Caco-2 (cell line): ENCODE data around the gene CDK5RAP2. TPM values are rescaled to one million over a fixed set of nuclear protein-coding genes. Genes with fewer than 3 reads are reported as not detected.
"Not testable (repeated sequence)": the region's sequence is repeated elsewhere in the genome, so short reads cannot be mapped to it uniquely, and the experiment has no call there.

ENCODE experiments used
- BruUV-seq: library from RNA; stranded (reverse); fragments of 400-500 nt; replicated peaks from 2 replicates; lab custom pipeline; 2021; lab: Mats Ljungman, UMichigan
- CTCF ChIA-PET: fragments of 300-600 bp; sonication (Branson Sonifier 250); formaldehyde crosslinking; loops from one replicate; lab custom pipeline; 2022; ENCODE audit warnings: antibody characterized with exemption; lab: Charles Lee
- POLR2A ChIA-PET: fragments of 300-600 bp; sonication (Branson Sonifier 250); formaldehyde crosslinking; loops from one replicate; lab custom pipeline; 2022; ENCODE audit warnings: antibody characterized with exemption; lab: Charles Lee
- DNase-seq, 2 experiments: peaks; one replicate each; pipeline versions ENCODE4 v3.0.0 to v3.0.0-alpha.2; 2020 to 2022
- H3K27me3 ChIP-seq: replicated peaks from 2 replicates; pipeline ENCODE4 v1.6.0; 2011; ENCODE audit warnings: low read length; ENCODE audit not compliant: control insufficient read depth, insufficient read depth
- H3K36me3 ChIP-seq: 2 replicates; pipeline ENCODE4 v1.5.1; 2011; ENCODE audit warnings: low read length; ENCODE audit not compliant: control insufficient read depth, insufficient read depth
- H3K4me1 ChIP-seq: fragments of 250-450 bp; sonication (Bioruptor Pico); 2 replicates; pipeline ENCODE4 v1.5.1; 2020; ENCODE audit warnings: mild to moderate bottlenecking
- H3K4me3 ChIP-seq: 2 replicates; pipeline ENCODE4 v1.5.1; 2011; ENCODE audit warnings: low read depth, mild to moderate bottlenecking, control low read depth, low read length
- H3K9me3 ChIP-seq: fragments of 250-450 bp; sonication (Bioruptor Pico); 2 replicates; pipeline ENCODE4 v1.5.1; 2020; ENCODE audit warnings: mild to moderate bottlenecking, moderate library complexity
- H3K27ac Mint-ChIP-seq: one replicate; pipeline ENCODE4 v1.8.0; 2022; ENCODE audit warnings: mixed read lengths; ENCODE audit not compliant: unreplicated experiment
- H3K27me3 Mint-ChIP-seq: one replicate; pipeline ENCODE4 v1.8.0; 2022; ENCODE audit warnings: mixed read lengths; ENCODE audit not compliant: insufficient read depth, unreplicated experiment
- H3K36me3 Mint-ChIP-seq: one replicate; pipeline ENCODE4 v1.8.0; 2022; ENCODE audit warnings: mild to moderate bottlenecking, mixed read lengths; ENCODE audit not compliant: insufficient read depth, unreplicated experiment
- H3K4me1 Mint-ChIP-seq: one replicate; pipeline ENCODE4 v1.8.0; 2022; ENCODE audit warnings: low read depth, mixed read lengths; ENCODE audit not compliant: unreplicated experiment
- H3K4me3 Mint-ChIP-seq: one replicate; pipeline ENCODE4 v1.8.0; 2022; ENCODE audit warnings: mild to moderate bottlenecking, moderate library complexity, mixed read lengths; ENCODE audit not compliant: unreplicated experiment
- H3K9me3 Mint-ChIP-seq: one replicate; pipeline ENCODE4 v1.8.0; 2022; ENCODE audit warnings: mixed read lengths; ENCODE audit not compliant: unreplicated experiment
- CTCF ChIP-seq, 2 experiments: fragments of 200-600 bp in 1 of 2; IDR thresholded peaks; 1 replicate in 1 of 2; 2 replicates in 1 of 2; pipeline versions ENCODE4 v1.5.1 to v1.8.0; 2011 to 2022; ENCODE audit warnings: antibody characterized with exemption in 1 of 2, control low read depth in 1 of 2, inconsistent platforms in 1 of 2, low read depth in 1 of 2, low read length in 1 of 2, mild to moderate bottlenecking in 1 of 2, moderate library complexity in 1 of 2; ENCODE audit not compliant: insufficient read depth in 1 of 2, severe bottlenecking in 1 of 2, unreplicated experiment in 1 of 2
- intact Hi-C: fragments of 100-400 bp; cut with micrococcal nuclease; formaldehyde crosslinking; loops from one replicate; pipeline ENCODE4 v1.10.0; 2022; ENCODE audit not compliant: unreplicated experiment
- total RNA-seq: library from RNA; stranded (reverse); gene quantifications from 2 replicates; pipeline ENCODE4 v1.2.3, GENCODE V29; 2022

CDK5RAP2 gene
- total RNA-seq, 1 experiment from 2014 or later: 71.3 TPM

GRCh38 chr9:120507936-120508510 lies 71.9 kb downstream of the CDK5RAP2 start:
- ChIA-PET POLR2A (no interaction called here), CTCF (interaction anchor here (0.5 to 0.6 kb wide), 2 partner anchors 30 to 1191 kb away, joined by 3 to 5 read pairs; no protein-coding TSS in a partner anchor)
- no peaks in the 10 kb centered on the region for H3K27me3 ChIP-seq
- no TSS peak for BruUV-seq
- H3K36me3 Mint-ChIP-seq: peaks cover 35% of the 10 kb centered on the region
- no peak for TF ChIP-seq CTCF (IDR thresholded peaks at IDR 0.05; ENCODE audit: insufficient read depth in 1 of 2, low read depth in 1 of 2, low read length in 1 of 2, severe bottlenecking in 1 of 2, unreplicated experiment in 1 of 2)
- no peaks in the 10 kb centered on the region for H3K9me3 ChIP-seq
- no peak overlapping the region for H3K4me3 Mint-ChIP-seq
- no peak overlapping the region for H3K27ac Mint-ChIP-seq
- H3K4me3 ChIP-seq: no peak overlapping the region
- H3K27me3 Mint-ChIP-seq: no peaks in the 10 kb centered on the region
- no peaks in the 10 kb centered on the region for H3K9me3 Mint-ChIP-seq
- H3K36me3 ChIP-seq: no peaks in the 10 kb centered on the region
- H3K4me1 ChIP-seq: no peaks in the 10 kb centered on the region
- H3K4me1 Mint-ChIP-seq: no peaks in the 10 kb centered on the region
- no peak for DNase-seq
- intact Hi-C loops: no loop called here

- no peak for DNase-seq
- ChIA-PET POLR2A (no interaction called here), CTCF (no interaction called here)
- no peaks in the 10 kb centered on the region for H3K27me3 ChIP-seq
- H3K4me3 ChIP-seq: no peak overlapping the region
- no peaks in the 10 kb centered on the region for H3K9me3 Mint-ChIP-seq
- no TSS peak for BruUV-seq
- H3K36me3 ChIP-seq: no peaks in the 10 kb centered on the region
- no peak overlapping the region for H3K4me3 Mint-ChIP-seq
- intact Hi-C loops: no loop called here
- H3K36me3 Mint-ChIP-seq: peaks cover 30% of the 10 kb centered on the region
- no peaks in the 10 kb centered on the region for H3K4me1 ChIP-seq
- TF ChIP-seq CTCF (IDR thresholded peaks at IDR 0.05; ENCODE audit: insufficient read depth in 1 of 2, low read depth in 1 of 2, low read length in 1 of 2, severe bottlenecking in 1 of 2, unreplicated experiment in 1 of 2): no peak
- no peak overlapping the region for H3K27ac Mint-ChIP-seq
- no peaks in the 10 kb centered on the region for H3K9me3 ChIP-seq
- H3K27me3 Mint-ChIP-seq: no peaks in the 10 kb centered on the region
- H3K4me1 Mint-ChIP-seq: no peaks in the 10 kb centered on the region
Measured at GRCh38 chr9:120505186-120505585, 74.8 kb downstream of the CDK5RAP2 start.

- CTCF ChIA-PET: no interaction called here
- Mint-ChIP-seq H3K4me1 (no peaks in the 10 kb centered on the region), H3K36me3 (peaks cover 14% of the 10 kb centered on the region), H3K9me3 (peaks cover 13% of the 10 kb centered on the region), H3K27me3 (no peaks in the 10 kb centered on the region), H3K4me3 (no peak overlapping the region), H3K27ac (no peak overlapping the region)
- H3K4me1 ChIP-seq: no peaks in the 10 kb centered on the region
- no TSS peak for BruUV-seq
- no peaks in the 10 kb centered on the region for H3K36me3 ChIP-seq
- intact Hi-C loops: no loop called here
- no peak for TF ChIP-seq CTCF (IDR thresholded peaks at IDR 0.05; ENCODE audit: insufficient read depth in 1 of 2, low read depth in 1 of 2, low read length in 1 of 2, severe bottlenecking in 1 of 2, unreplicated experiment in 1 of 2)
- H3K27me3 ChIP-seq: no peaks in the 10 kb centered on the region
- POLR2A ChIA-PET: no interaction called here
- H3K9me3 ChIP-seq: no peaks in the 10 kb centered on the region
- no peak overlapping the region for H3K4me3 ChIP-seq
- no peak for DNase-seq
Measured at GRCh38 chr9:120500733-120501132, 79.2 kb downstream of the CDK5RAP2 start.

GRCh38 chr9:120497865-120498264 lies 82.1 kb downstream of the CDK5RAP2 start:
- H3K4me1 ChIP-seq, H3K27me3 Mint-ChIP-seq, DNase-seq, H3K27me3 ChIP-seq, H3K36me3 ChIP-seq, H3K4me3 ChIP-seq, CTCF ChIA-PET, H3K4me1 Mint-ChIP-seq, H3K27ac Mint-ChIP-seq, intact Hi-C loops, H3K9me3 ChIP-seq, H3K4me3 Mint-ChIP-seq, BruUV-seq, POLR2A ChIA-PET: not testable (repeated sequence)
- Mint-ChIP-seq H3K9me3 (peaks cover 22% of the 10 kb centered on the region), H3K36me3 (peaks cover 22% of the 10 kb centered on the region)

- BruUV-seq, H3K4me1 ChIP-seq, H3K4me1 Mint-ChIP-seq, intact Hi-C loops, H3K27me3 Mint-ChIP-seq, H3K9me3 ChIP-seq, H3K27ac Mint-ChIP-seq, H3K4me3 ChIP-seq, POLR2A ChIA-PET, H3K27me3 ChIP-seq, H3K4me3 Mint-ChIP-seq, CTCF ChIA-PET, H3K36me3 ChIP-seq, DNase-seq: not testable (repeated sequence)
- H3K9me3 Mint-ChIP-seq: peaks cover 22% of the 10 kb centered on the region
- H3K36me3 Mint-ChIP-seq: peaks cover 22% of the 10 kb centered on the region
Measured at GRCh38 chr9:120496438-120496837, 83.5 kb downstream of the CDK5RAP2 start.
